Neural progenitor cell (in vitro differentiated cells): ENCODE measurements around the gene SLFN5.
A peak's percentile ranks its signal among the peaks of the same experiment; 100 is the strongest.

Source experiments
- CTCF ChIP-seq: fragments of 200-600 bp; sonication (generic); IDR thresholded peaks from 2 replicates; pipeline ENCODE4 v1.5.1; 2017; ENCODE audit warnings: antibody characterized with exemption, mild to moderate bottlenecking
- EZH2 ChIP-seq: fragments of 200-600 bp; sonication (generic); IDR thresholded peaks from 2 replicates; pipeline ENCODE4 v1.6.1; 2017; ENCODE audit warnings: antibody characterized with exemption, mild to moderate bottlenecking, moderate library complexity
- EZH2phosphoT487 ChIP-seq: fragments of 200-600 bp; sonication (generic); IDR thresholded peaks from 2 replicates; pipeline ENCODE4 v1.6.1; 2017; ENCODE audit warnings: antibody characterized with exemption

DNA sequence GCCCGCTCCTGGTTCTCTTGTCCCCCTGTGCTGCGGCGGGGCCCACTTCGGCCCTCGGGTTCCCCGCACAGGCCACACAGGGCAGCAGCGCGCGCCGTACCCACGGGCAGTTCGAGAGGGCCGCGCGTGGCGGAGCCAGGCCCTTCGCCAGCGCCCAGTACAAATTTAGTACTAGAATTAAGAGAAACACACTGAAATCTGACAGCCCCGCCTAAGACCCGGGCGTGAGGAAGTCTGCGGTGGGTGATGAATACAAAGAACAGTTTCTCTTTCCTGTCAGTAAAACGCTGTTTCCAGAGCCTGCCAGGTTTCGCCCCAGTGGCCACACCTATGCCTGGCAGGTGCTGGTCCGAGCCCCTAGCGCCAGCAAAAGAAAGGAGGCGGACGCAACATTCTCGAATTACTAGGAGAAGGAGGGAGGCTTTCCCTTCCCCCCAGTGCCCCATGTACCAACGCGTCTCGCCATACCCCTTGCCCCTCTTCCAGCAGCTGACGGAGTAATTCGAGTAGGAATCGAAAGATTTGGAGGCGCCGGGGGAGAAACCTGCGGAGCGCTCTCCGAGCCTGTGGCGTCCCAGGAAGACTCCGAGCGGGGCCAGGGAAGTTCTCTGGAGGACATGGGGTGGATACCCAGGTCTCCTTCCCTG is 591 bp upstream of the SLFN5 start:
- peak; percentile 49 for TF ChIP-seq CTCF
- TF ChIP-seq EZH2: no peak
- TF ChIP-seq EZH2phosphoT487: no peak
